Hematopoietic multipotent progenitor cell treated with erythropoietin and hydrocortisone succinate and interleukin-3 and kit ligand, for 8 days (in vitro differentiated cells): ENCODE results near the gene GTPBP1.
A peak's percentile ranks its signal among the peaks of the same experiment; 100 is the strongest.

Experiments
- DNase-seq: peaks from one replicate; pipeline ENCODE4 v3.0.0-alpha.2; 2015

GTPBP1 gene

DNA sequence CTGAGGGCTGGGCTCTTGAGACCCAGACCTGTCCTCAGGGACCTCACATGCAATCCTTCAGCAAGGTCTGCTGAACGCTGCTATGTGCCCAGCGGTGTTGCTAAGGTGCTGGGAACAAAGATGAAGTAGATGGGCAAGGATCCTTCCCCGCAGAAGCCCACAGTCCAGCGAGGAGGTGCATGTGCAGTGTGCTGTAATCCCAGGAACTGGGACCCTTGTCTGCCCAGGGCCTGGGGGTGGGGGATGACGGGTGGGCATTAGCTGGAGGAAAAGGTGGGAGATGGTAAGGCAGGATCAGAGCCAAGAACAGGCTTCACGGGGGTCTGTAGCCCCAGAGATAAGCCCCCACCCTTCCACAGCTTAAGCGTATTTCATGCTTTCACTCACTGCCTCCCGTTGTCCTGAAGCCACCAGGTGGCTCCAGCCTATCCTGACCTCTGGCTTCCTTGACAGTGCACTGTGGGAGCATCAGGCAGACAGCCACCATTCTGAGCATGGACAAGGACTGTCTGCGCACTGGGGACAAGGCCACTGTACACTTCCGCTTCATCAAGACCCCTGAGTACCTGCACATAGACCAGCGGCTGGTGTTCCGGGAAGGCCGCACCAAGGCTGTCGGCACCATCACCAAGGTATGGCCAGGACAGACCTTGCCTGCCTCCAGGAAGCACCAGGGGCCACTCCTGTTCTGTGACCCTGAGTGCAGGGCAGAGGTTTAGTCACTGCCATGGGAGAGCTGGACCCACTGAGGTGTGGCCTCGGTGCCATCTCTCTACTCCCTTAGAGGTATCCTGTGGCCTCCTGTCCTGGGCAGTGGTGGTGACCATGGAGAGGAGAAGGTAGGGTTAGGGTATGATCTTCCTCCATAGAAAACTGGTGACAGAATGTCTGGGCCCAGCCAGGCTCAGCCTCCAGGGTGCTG is 22.0 kb downstream of the GTPBP1 start:
- DNase-seq: no peak

DNA sequence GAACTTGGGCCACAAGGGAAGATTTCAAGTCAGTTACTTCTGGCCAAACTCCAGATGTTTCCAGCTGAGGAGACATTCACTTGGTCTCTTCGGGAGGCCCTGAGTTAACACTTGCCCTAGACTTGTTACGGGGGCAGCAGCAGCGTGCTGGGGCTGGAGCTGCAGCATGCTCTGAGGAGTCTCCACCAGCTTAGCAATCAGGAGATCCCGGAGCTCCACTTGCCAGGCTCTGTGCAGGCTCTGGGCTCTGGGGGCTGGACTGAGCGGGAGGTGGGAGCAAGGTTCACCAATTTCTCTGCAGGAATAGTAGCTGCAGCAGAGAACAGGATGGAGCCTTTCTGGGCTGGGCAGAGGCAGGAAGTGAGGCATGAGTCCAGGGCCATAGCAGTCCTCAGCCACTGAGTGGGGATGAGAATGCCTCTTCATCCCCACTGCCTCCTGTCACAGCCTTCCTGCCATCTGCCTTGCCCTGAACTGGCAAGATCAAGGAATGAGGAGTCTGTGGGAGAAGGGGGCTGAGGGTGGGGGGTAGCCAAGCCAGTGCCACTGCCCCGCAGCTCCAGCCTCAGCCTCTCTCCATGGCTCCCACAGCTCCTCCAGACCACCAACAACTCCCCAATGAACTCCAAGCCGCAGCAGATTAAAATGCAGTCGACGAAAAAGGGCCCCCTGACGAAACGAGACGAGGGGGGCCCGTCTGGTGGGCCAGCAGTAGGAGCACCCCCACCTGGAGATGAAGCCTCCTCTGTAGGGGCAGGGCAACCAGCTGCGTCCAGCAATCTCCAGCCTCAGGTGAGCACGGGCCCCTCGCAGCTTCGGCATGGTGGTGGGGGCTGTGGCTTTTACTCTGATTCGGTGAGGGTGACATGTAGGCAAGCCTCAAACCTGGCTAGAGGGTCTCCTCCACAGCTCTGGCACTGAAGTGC is 23.4 kb downstream of the GTPBP1 start:
- no peak for DNase-seq

DNA sequence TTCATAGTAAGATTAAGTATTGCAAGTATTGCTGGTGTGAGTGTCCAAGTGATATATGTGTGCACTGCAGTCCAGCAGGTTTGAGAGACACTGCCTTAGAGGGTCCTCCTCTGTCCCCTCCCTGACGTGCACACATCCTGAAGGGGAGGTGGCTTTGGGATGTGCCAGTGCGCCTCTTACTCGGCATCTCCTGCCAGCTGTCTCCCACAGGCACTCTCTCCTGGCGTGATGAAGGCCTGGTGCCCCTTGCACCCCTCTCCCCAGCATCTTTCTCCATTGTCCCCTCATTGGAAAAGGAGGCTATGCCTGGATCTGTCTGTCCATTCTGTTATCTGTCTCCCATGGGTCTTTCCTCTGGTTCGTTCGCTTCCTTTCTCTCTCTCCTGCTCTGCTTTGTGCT is 24.2 kb downstream of the GTPBP1 start:
- DNase-seq: no peak

DNA sequence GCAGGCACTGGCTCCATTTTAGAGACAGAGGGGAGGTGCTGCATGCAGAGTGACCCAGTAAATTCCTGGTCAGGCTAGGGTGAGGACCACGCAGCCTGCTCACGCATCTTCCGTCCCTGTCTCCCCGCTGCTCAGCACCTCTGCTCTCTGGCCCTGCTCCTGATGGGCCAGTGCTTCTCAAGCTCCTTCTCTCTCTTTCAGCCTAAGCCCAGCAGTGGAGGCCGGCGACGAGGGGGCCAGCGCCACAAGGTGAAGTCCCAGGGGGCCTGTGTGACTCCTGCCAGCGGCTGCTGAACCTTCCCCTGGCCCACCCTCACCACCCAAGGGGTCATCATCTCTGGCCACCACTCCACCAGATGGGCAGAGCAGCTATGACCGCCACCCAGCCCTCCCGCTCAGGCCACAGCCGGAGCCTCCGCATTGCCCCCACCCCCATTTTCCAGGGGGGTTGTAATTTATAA is 24.7 kb downstream of the GTPBP1 start:
- no peak for DNase-seq

DNA sequence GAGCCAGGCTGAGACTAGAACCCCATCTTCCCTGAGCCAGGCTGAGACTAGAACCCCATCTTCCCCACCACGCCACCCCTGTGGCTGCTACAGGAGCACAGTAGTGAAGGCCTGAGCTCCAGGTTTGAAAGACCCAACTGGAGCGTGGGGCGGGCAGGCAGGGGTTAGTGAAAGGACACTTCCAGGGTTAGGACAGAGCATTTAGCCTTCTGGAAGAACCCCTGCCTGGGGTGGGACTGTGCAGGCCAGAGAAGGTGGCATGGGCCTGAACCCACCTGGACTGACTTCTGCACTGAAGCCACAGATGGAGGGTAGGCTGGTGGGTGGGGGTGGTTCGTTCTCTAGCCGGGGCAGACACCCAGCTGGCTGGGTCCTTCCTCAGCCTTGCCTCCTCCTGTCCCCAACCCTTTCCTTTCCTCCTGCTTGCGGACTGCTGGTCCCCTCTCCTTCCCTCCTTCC is 26.0 kb downstream of the GTPBP1 start:
- no peak for DNase-seq

DNA sequence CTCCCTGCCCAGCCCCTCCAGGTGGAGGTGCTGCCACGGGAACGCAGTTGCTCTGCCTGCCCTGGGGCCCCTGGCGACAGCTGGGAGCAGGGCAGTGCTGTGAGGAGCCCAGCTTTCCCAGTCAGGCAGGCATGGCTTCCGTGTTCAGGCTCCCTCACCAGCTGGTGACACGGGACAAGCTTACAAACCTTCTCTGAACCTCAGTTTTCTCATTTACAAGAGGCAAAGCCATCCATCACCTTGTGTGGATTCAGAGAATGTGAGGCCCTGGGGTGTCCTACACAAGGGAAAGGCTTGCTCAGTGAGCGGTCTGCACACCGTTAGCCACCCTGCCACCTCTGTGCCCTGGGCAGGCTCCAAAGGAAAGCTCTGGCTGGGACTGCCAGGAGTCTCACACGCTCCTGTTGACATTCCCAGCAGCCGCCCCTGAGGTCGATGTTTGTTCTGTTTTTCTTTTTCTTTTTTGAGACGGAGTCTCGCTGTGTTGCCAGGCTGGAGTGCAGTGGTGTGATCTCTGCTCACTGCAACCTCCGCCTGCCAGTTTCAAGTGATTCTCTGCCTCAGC is 26.6 kb downstream of the GTPBP1 start:
- no peak for DNase-seq

DNA sequence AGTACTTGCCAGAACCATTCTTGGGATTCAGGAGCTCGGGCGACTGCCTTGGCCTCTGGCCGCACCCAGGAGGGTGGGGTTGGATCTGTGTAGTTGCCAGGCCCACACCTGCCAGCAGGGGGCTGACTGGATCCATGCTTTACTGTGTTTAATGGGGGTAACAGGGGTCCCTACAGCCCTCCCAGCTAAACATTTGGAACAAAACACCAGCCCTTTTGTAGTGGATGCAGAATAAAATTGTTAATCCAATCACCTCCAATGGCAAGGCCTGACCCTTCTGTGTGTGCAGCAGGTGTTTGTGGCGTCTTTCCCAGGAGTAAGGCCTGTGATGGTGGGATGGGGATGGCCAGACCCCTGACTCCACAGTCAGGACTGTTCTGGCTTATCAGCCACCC is 27.6 kb downstream of the GTPBP1 start:
- DNase-seq: peak; percentile 61

DNA sequence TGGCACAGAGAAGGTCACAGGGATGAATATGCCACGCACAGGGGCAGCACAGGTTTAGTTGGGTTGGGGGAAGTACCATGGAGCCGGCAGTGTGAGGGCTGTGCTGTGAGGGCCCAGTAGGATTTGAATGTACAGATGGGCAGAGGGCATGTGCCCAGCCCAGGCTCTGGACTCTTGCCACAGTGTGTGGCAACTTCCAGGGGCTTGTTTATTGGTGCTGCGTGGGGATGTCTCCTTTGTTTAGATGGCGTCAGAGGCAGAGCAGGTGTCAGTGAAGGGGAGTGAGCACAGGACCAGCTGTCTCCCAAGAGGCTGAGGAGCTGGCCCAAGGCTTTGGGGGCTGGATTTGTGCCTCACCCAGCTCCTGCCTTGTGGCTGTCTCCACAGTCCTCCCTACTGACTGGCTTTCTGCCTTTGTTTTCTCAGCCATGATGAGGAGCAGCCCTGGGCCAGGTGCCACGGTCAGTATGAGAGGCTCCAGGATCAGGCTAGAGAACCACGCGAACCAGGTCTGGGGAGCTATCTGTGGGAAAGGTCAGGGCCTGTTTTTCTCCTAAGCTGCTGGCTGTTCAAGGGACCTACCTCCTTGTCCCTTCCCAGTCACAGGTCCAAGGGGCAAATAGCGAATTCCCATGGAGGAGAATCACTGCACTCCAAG is 28.1 kb downstream of the GTPBP1 start:
- DNase-seq: no peak

DNA sequence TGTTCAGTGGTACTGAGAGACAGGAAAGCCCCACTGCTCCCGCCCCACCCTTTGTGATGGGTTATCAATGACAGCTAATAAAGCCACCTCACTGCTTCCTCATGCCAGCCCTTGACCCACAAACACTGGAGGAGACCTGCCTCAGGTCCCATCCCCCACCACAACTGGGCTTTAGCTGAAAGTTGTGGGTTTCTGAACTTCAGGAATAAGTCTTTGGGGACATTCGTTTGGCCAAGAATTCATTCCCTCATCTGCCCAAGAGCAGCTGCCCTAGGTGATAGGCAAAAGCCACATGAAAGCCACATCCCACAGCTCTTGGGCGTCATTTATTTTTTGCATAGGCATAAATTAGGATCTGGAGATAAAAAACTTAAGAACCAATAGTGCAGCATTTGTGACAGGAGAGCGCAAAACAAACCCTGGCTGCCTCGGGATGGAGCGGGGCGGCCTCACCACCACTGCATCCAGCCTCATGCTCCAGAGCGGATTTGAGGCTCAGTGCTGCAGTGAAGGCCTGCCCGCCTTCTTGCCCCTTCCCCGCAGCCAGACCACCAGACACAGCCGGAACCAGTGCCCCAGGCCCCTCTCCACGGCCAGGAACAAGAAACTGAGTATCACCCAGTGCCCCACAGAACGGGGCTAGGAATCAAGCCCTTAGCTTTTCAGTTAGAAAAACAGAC is 28.8 kb downstream of the GTPBP1 start:
- peak; percentile 32 for DNase-seq

DNA sequence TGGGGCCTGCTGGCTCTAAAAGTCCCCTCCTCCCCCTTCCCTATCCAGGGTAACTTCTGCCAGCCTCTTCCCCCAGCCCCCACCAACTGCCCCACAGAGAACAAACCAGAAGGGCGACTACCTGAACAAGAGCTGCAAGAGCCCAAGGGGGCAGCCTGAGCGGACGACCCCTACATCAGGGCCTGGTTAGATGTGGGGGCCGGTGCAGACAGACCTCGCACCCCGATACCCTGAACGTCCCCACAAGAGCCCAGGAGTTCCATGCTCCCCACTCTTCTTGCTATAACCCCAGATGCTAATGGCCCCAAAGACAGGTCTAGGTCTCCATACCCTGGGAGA is 29.4 kb downstream of the GTPBP1 start:
- DNase-seq: no peak

DNA sequence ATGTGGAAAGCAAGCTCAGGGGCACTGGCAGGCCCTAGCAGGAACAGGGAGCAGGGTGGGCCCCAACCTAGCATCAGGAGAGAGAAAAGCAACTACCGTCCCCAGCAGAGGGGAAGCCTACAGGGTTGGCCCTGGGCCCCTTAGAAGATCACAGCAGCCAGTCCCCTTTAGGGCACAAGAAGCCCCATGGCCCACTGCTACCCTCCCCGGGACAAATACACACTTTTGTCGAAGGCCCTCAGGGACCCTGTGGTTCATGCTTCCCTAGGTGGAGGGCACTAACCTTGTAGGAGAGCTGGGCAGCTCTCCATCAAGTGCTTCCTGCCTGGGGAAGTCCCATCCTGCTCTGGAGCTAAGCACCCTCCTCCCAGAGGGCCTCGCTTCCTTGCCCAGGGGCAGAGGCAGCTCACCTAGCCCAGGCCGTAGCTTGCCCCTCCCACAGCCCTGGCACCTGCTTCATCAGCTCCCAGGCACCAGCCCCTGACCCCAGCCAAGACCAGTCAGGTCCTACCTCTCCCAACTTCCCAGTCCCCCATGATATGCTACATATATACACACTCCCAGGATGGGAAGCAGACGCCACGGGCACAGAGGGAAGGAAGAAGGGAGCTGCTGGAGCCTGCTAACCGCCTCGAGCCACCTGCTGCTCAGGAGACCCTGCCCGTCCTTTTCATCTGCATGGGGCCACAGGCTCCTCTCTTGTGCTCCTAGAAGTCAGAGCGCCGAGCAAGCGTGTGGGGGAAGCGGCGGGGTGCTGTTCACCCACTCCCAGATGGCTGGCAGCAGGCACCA is 29.9 kb downstream of the GTPBP1 start:
- DNase-seq: no peak

DNA sequence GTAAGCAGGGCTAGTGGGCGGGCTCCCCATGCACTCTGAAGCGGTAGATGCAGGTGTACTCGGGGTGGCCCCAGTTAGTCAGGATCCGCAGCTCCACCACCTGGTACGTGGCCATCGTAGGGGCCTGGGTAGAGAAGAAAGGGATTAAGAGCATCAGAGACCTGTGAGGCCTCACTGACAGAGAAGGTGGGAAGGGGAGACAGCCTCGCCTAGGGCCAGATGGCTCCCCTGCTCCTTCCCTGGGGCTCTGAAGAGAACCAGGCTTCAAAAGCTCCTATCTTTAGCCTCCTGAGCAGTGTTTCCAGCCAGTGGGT is 30.5 kb downstream of the GTPBP1 start:
- no peak for DNase-seq

DNA sequence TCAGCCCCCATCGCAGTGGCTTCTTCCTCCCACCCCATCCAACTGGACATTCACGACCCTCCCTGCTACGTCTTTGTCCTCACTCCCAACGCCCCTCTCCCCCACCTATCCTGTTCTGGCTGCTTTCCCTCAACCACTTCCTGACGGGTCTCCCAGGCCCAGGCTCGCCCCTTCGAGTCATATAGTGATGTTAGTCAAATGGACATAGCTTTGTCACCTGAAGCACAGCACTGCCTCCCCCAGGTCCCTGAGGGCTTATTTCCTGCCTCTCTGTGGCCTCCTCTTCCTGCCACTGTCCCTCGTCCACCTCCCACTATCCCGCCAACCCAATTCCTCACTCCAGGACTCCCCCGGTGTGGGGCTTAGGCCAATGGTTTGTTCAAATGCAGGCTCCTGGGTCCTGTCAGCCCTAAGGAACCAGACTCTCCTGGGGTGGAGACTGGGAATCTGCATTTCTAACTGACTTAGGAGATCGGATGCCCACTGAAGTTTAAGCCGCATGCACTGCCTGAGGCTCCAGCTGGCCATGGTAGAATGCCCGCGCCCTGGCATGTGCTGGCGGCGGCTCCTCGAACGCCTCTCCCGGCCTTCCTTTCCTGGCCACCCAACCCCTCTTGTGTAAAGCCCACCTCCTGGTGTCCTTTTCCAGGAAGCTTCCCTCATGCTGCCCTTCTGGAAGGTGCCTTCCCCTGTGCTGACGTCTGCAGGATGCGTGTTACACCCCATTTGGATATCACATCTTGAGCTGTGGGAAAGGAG is 31.7 kb downstream of the GTPBP1 start:
- no peak for DNase-seq

DNA sequence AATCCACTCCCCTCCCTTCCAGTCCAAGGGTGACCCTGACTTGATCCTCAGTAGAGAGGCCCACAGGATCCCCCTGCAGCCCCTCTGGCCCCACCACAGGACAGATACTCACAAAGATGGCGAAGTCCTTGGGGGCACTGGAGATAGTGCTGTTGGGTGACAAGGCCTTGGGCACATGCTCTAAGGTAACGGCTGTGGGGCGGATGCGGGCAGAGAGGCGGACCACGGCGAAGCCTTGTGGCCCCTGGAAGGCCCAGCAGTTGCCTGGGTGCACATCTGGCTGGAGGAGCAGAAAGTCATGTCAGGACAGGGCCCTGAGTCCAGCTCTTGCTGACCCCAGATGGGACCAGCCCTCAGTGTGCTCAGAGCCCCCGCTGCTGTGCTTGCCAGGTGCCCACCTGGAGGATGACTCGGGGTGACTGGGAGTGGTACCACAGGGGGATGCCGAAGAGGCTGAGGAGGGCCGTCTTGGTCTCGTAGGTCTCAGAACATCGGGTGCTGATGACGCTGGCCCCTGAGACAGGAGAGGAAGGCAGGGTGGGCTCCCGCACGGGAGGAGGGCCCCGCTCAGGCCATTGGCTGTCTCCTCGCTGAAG is 32.8 kb downstream of the GTPBP1 start:
- no peak for DNase-seq

DNA sequence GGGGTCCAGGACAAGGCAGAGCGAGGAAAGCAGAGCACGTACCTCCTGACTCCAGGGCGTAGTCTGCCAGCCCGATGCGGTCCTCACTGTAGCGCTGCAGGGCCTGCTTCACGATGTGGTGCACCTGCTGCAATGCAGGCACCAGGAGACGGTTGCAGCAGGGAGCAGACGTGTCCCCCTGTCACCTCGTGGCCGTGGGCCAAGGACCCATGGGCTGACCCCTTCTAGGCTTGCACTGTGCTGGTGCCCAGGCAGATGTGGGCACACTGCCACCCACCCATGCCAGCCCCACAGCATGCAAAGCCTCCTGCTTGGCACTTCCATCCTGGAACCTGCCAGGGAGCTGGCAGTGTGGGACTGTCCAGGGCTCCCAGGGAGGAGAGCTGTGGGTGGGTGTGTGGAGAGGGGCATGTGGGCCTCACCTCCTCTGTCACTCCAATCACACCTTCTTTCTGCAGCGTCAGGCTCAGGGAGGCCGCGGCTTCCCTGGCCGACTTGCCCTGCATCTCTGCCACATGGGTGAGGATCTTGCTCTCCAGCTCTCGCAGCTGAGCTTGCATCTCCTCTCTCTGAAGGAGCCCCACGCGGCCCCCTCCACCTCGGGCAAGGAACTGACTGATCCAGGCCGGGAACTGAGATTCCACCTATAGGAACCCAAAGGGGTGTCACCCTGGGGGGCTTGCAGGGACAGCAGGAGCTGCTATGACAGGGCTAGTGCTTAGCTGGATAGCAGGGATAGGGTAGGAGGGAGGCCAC is 33.7 kb downstream of the GTPBP1 start:
- DNase-seq: no peak

DNA sequence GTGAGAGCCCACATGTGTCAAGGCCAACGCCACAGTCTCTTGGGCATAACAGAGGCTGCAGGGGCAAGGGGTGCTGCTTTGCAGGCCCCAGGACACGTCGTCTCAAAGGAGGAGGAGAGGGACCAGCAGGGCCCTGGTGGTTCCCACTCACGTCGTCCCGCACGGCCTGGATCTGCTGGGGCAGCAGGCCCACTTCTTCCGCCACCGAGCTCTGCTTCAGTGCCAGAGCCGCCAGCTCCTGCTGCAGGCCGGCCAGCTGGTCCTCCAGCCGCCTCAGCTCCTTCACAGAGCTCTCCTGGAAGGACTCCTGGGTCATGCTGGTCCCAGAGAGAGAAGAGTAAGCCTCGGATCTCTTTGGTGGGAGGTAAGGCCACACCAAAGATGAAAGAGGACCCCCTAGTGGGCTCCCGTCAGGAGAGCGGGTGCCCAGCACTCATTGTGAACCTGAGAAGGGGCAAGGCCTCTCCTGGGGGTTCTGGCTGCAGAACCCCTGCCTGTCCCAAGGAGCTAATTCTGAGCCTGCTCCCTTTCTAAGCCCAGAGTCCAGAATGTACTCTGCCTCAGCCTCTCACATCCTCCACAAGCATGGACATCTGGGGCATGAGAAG is 34.5 kb downstream of the GTPBP1 start:
- DNase-seq: no peak

DNA sequence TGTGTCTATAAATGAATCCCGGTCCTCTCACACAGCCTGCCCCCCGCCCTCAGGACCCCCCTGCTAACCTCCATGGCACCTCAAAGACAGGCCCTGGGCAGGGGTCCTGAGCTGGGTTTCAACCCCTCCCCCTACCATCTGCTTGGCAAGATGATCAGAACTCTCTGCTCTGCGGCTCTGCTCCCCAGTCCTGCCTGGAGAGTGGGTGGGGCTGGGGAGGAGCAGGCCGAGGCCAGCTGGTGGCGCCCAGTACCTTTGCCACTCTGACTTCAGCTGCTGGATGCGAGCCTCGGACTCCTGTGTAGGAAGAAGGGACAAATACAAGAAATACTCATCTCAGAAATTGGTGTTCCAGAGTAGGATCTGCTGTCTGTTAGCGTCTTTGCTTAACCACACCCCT is 35.0 kb downstream of the GTPBP1 start:
- no peak for DNase-seq

DNA sequence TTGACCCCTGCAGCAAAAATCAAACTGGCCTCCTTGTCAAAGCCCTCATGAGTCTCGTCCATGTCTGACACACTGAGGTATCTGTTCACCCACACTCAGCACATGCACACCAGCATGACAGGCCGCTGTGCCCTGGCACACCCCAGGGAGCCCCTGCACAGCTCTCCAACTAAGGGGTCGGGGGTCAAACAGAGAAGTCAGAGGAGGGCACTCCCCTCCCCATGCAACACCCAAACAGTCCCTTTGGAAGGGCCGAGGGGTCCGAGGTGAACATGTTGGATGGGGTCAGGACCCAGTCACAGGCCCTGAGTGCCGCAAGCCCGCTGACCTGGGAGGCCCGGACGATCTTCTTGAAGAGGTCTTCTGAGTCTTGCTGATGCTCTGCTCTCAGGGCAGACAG is 35.4 kb downstream of the GTPBP1 start:
- DNase-seq: no peak

DNA sequence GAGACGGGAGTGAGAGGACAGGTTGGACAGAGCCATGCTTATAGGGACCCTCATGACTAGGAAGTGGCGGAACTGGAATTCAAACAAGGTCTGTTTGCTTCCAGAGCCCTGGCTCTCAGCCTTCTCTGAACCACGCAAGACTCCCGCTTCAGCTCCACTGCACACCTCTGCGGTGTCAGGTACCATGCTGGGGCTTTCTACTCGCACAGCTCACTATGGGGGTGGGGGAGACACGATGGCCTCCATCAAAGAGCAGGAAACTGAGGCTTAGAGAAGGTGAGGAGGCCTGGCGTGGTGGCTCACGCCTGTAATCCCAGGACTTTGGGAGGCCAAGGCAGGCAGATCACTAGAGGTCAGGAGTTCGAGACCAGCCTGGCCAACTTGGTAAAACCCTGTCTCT is 35.8 kb downstream of the GTPBP1 start:
- DNase-seq: no peak
